Right atrium auricular region (tissue), 2 donors: ENCODE data around the gene UQCRC1. TPM values are rescaled to one million over a fixed set of nuclear protein-coding genes. Genes with fewer than 3 reads are reported as not detected.

Experiments
- DNase-seq: peaks from one replicate; pipeline ENCODE4 v3.0.0-alpha.2; 2019; ENCODE audit warnings: low spot score
- H3K27ac ChIP-seq, 2 donors: fragments of 200-600 bp; sonication (generic); 1 replicate in 1 of 2; 2 replicates in 1 of 2; pipeline ENCODE4 v1.5.1; 2016 to 2019
- H3K27me3 ChIP-seq, 2 donors: fragments of 200-600 bp; sonication (generic); one replicate each; pipeline versions ENCODE4 v1.5.1 to v1.6.0; 2017 to 2019
- H3K36me3 ChIP-seq: fragments of 200-600 bp; sonication (generic); one replicate; pipeline ENCODE4 v1.5.1; 2016
- H3K4me1 ChIP-seq, 2 donors: fragments of 200-600 bp; sonication (generic); one replicate each; pipeline versions ENCODE4 v1.5.1 to v1.6.0; 2017 to 2019
- H3K4me3 ChIP-seq, 2 donors: fragments of 200-600 bp; sonication (generic); 1 replicate in 1 of 2; 2 replicates in 1 of 2; pipeline ENCODE4 v1.5.1; 2017 to 2019; ENCODE audit warnings: mild to moderate bottlenecking in 1 of 2, moderate library complexity in 1 of 2
- H3K9me3 ChIP-seq, 2 donors: fragments of 200-600 bp; sonication (generic); one replicate each; pipeline ENCODE4 v1.5.1; 2019
- CTCF ChIP-seq, 2 donors: fragments of 200-600 bp; sonication (generic); IDR thresholded peaks; one replicate each; pipeline ENCODE4 v1.5.1; 2019; ENCODE audit warnings: antibody characterized with exemption in 2 of 2
- total RNA-seq, 2 donors: library from RNA; depleted of rRNA; stranded (reverse); fragments of >200 nt; gene quantifications; one replicate each; pipeline ENCODE4 v1.1.0, GENCODE V29; 2016

UQCRC1 gene
- total RNA-seq, 2 donors from 2014 or later: 847 to 948 TPM

- Histone ChIP-seq H3K36me3 (no peaks in the 10 kb centered on the region), H3K4me3 (no peak overlapping the region), H3K27me3 (no peaks in the 10 kb centered on the region), H3K27ac (no peak overlapping the region), H3K4me1 (no peaks in the 10 kb centered on the region), H3K9me3 (no peaks in the 10 kb centered on the region)
- TF ChIP-seq CTCF (IDR thresholded peaks at IDR 0.05): no peak
- no peak for DNase-seq
Measured at GRCh38 chr3:48568476-48568875, 41.0 kb downstream of the UQCRC1 start.

DNA sequence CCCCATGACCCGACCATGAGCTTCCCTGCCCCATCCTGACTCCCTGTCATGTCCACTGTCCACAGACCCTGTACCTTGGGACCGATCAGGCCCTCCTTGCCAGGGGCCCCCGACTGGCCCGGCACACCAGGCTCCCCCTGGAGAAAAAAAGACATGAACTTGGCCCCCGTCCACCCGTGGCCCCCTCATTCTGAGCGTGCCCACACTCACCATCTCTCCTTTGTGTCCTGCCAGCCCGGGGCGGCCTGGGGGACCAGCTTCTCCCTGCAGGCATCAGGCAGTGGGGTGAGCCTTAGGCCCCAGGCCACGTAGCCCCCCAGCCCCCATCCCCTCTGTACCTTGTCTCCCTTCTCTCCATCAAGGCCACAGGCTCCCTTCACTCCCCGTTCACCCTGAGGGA lies 41.9 kb downstream of the UQCRC1 start:
- Histone ChIP-seq H3K27me3 (no peaks in the 10 kb centered on the region), H3K27ac (no peak overlapping the region), H3K4me1 (no peaks in the 10 kb centered on the region), H3K36me3 (no peaks in the 10 kb centered on the region), H3K9me3 (no peaks in the 10 kb centered on the region), H3K4me3 (no peak overlapping the region)
- TF ChIP-seq CTCF (IDR thresholded peaks at IDR 0.05): no peak
- no peak for DNase-seq

GRCh38 chr3:48567090-48567489 lies 42.4 kb downstream of the UQCRC1 start:
- no peak for TF ChIP-seq CTCF (IDR thresholded peaks at IDR 0.05)
- Histone ChIP-seq H3K4me1 (no peaks in the 10 kb centered on the region), H3K36me3 (no peaks in the 10 kb centered on the region), H3K27ac (no peak overlapping the region), H3K4me3 (no peak overlapping the region), H3K27me3 (no peaks in the 10 kb centered on the region), H3K9me3 (no peaks in the 10 kb centered on the region)
- DNase-seq: no peak

DNA sequence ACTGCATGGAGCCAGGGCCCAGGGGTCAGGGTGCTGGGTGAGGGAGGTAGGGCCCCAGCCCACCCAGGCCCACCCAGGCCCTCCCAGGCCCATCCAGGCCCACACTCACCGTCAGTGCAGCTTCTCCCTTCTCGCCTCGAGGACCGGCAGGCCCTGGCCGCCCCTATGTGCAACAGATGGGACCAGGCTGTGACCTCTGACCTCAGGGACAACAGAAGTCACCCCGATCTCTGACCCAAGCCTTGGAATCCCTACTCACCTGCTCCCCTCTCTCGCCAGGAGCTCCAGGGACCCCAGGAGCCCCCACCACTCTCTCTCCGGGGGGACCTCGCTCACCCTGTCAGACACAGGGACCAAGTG lies 43.1 kb downstream of the UQCRC1 start:
- no peak overlapping the region for H3K27ac ChIP-seq
- TF ChIP-seq CTCF (IDR thresholded peaks at IDR 0.05): no peak
- no peak overlapping the region for H3K4me3 ChIP-seq
- peaks cover 0 to 2% of the 10 kb centered on the region in 2 donors for H3K4me1 ChIP-seq
- no peaks in the 10 kb centered on the region for H3K36me3 ChIP-seq
- DNase-seq: no peak
- H3K27me3 ChIP-seq: no peaks in the 10 kb centered on the region
- H3K9me3 ChIP-seq: no peaks in the 10 kb centered on the region

GRCh38 chr3:48565591-48566400 lies 43.6 kb downstream of the UQCRC1 start:
- H3K4me3 ChIP-seq: no peak overlapping the region
- no peaks in the 10 kb centered on the region for H3K27me3 ChIP-seq
- no peaks in the 10 kb centered on the region for H3K9me3 ChIP-seq
- no peak for TF ChIP-seq CTCF (IDR thresholded peaks at IDR 0.05)
- H3K27ac ChIP-seq: no peak overlapping the region
- H3K36me3 ChIP-seq: no peaks in the 10 kb centered on the region
- no peak for DNase-seq
- H3K4me1 ChIP-seq: peaks cover 0 to 8% of the 10 kb centered on the region in 2 donors

DNA sequence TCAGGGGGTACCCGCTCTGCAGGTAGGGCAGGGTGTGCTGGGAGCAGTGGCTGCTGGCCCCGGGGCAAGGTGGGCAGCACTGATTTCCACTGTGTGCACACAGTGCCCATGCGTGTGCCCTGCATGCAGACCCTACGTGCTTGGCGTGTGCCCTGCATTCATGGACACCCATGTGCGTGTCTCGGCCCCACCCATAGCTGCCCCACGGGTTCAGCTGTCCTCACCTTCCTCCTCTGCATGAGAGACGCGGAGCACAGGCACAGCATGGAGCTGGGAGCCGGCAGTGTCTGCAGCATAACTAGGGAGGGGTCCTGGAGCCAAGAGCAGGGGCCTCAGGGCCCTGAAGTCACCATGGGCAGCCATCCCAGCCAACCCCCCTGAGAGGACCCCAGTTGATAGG lies 44.3 kb downstream of the UQCRC1 start:
- peaks cover 0 to 14% of the 10 kb centered on the region in 2 donors for H3K4me1 ChIP-seq
- no peaks in the 10 kb centered on the region for H3K36me3 ChIP-seq
- no peaks in the 10 kb centered on the region for H3K9me3 ChIP-seq
- H3K27ac ChIP-seq: no peak overlapping the region
- no peak overlapping the region for H3K4me3 ChIP-seq
- DNase-seq: no peak
- TF ChIP-seq CTCF (IDR thresholded peaks at IDR 0.05): no peak
- no peaks in the 10 kb centered on the region for H3K27me3 ChIP-seq
